Tibial nerve (tissue), 4 donors: ENCODE results near the gene CREB1.

Experiments
- EP300 ChIP-seq, 2 donors: sonication (generic); formaldehyde crosslinking; IDR thresholded peaks; one replicate each; pipeline ENCODE4 v1.6.1; 2017; ENCODE audit warnings: antibody characterized with exemption in 2 of 2, mild to moderate bottlenecking in 1 of 2
- POLR2A ChIP-seq, 2 donors: fragments of 450-650 bp; IDR thresholded peaks; one replicate each; pipeline ENCODE4 v1.6.1; 2017; ENCODE audit warnings: antibody characterized with exemption in 2 of 2, mild to moderate bottlenecking in 2 of 2, moderate library complexity in 2 of 2
- TF ChIP-seq, protein P1 (sequence below), 5 experiments: fragments of 200-600 bp in 3 of 5; fragments of 450-650 bp in 2 of 5; sonication (generic) in 3 of 5; IDR thresholded peaks; one replicate each; pipeline ENCODE4 v1.5.1; 2016 to 2019; ENCODE audit warnings: antibody characterized with exemption in 5 of 5, mild to moderate bottlenecking in 3 of 5, moderate library complexity in 2 of 5

DNA sequence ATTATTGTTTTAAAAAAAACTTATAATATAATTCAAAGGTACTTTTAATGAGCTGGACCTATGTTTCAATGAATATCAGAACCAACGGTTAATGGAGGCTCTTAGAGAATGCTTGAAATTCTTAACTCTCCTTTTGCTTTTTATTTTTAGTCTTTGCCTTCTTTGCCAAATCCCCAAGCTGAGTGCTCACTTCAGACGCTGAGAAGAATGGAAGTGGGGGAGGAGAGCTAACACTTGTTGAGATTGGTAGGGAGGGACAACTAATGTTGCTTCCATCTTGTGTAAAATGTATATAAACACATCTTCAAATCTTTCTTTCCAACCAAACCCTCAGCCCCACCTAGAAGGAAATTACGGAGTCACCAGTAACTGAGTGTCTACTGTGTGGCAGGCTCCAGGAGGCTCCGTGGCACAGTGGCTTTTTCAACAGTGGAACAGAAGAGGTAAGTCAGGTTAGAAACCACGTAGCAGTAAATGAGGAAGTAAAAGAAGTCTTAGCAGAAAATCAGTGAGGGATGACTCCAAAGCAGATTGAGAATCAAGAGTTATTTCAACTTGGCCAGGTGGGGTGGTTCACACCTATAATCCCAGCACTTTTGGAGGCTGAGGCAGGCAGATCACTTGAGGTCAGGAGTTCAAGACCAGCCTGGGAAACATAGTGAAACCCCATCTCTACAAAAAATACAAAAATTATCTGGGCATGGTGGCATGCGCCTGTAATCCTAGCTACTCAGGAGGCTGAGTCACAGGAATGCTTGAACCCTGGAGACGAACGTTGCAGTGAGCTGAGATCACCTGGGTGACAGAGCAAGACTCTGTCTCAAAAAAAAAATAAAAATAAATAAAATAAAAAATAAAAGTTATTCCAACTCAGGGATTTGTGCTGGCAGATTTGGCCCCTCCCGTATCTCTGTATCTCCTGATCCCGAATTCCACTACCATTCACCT, 45.0 kb upstream of the CREB1 start:
- TF ChIP-seq, protein P1, sequence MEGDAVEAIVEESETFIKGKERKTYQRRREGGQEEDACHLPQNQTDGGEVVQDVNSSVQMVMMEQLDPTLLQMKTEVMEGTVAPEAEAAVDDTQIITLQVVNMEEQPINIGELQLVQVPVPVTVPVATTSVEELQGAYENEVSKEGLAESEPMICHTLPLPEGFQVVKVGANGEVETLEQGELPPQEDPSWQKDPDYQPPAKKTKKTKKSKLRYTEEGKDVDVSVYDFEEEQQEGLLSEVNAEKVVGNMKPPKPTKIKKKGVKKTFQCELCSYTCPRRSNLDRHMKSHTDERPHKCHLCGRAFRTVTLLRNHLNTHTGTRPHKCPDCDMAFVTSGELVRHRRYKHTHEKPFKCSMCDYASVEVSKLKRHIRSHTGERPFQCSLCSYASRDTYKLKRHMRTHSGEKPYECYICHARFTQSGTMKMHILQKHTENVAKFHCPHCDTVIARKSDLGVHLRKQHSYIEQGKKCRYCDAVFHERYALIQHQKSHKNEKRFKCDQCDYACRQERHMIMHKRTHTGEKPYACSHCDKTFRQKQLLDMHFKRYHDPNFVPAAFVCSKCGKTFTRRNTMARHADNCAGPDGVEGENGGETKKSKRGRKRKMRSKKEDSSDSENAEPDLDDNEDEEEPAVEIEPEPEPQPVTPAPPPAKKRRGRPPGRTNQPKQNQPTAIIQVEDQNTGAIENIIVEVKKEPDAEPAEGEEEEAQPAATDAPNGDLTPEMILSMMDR (IDR thresholded peaks at IDR 0.05), result no peak
- TF ChIP-seq POLR2A (IDR thresholded peaks at IDR 0.05), result no peak
- TF ChIP-seq EP300 (IDR thresholded peaks at IDR 0.05), result no peak
